Fibroblast of skin of right biceps (primary cell): ENCODE measurements around the gene CRACDL.

Source experiments
- DNase-seq: peaks from one replicate; pipeline ENCODE4 v3.0.0-alpha.2; 2013

Gene CRACDL

GRCh38 chr2:98935777-98936352, at the start of gene CRACDL:
Gene CRACDL (minus strand): TSS chr2:98936225. CDS start chr2:98846800, 89,425 bp downstream.
- no peak for DNase-seq

DNA sequence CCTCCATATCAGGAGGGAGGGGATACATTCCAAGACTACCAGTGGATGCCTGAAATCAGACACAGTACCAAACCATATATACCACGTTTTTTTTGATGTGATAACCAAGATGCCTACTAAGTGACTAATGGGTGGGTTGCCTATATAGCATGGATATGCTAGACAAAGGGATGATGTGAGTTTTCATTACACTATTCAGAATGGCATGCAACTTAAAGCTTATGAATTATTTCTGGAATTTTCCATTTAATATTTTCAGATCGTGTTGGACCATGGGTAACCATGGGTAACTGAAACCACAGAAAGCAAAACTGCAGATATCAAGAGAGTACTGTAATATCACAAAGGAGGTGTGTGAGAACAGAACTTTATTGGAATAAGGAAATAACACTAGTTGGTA, 39.6 kb upstream of the CRACDL start:
- no peak for DNase-seq

- DNase-seq, result no peak
These were observed 36.6 kb upstream of the CRACDL start for GRCh38 chr2:98972582-98973167.

DNA sequence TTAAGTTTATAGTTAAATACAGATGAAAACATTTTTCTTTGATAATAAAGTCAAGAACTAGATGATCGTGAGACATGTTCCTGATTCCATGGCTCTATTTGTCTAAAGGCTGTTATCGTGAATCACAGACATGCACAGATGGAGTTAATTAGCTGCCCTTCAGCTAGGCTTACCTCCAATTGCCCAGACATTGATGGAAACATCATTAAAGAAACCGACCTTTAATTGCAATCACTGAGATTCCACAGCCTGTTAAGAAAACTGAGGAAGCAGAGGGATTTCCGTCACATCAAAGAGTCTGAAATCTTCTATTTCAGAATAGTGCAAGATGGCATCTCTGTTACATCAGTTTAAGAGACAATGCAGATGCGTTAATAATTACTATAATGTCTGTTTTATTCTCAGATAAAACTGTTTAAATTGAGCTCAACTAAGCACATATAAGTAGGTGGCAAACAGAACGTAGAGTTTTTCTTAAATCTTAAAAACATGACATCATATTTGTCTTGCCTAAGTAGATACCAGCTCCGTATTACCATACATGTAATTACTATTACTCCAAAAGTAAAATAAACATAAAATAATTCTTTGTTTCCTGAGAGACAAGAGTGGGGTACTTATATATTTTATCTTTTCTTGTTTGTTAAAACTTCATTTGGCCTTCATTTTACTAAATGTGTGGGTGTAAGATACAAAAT, 23.9 kb upstream of the CRACDL start:
- DNase-seq, result peak; percentile 46

DNA sequence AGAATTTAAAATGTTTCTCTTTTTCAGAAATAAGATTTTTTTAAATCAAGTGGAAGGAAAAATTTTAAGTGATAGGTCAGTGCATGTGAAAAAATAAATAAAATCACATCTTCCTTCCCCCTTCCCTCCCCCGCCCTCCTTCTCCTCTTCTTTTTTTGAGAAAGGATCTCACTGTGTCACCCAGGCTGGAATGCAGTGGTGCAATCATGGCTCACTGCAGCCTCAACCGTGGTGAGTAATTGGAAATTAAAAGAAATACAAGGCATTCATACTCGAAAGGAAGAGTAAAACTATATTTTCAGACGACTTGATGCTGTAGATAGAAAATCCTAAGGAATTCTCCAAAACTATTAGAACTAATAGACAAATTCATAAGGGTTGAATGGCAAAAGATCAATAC, 16.9 kb upstream of the CRACDL start:
- DNase-seq, result peak; percentile 51

DNA sequence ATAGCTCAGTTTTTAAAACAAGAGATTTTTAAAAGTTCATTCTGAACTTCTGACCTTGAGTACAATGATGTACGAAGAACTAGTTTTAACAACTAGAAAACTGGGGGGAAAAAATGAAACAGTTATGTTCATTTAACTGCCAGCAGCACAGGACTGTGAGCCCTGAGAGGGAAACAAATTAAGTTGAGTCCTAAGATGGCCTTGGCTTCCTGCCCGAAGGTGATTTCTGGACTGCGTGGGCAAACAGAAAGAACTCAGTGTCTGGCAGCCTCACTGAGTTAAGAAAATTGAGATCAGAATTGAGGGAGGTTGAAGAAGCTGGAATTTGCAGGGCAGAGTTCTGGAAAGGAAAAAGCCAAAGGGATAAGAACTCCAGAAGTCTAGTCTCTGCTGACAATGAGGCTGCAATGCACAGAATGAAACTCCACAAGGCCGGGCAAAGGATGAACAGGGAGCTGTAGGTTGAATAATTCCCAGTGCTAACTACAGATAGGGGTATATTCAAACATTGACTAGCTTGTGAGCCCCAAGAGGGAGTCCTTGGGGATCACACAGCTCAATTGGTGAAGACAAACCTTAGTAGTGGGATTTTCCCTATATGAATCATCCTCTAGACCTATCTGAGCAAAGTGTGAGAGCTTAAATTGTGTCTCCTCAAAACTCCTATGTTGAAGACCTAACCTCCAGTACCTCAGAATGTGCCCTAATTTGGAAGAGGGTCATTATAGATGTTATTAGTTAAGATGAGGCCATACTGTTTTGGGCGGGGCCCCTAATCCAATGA, 13.1 kb upstream of the CRACDL start:
- no peak for DNase-seq

DNA sequence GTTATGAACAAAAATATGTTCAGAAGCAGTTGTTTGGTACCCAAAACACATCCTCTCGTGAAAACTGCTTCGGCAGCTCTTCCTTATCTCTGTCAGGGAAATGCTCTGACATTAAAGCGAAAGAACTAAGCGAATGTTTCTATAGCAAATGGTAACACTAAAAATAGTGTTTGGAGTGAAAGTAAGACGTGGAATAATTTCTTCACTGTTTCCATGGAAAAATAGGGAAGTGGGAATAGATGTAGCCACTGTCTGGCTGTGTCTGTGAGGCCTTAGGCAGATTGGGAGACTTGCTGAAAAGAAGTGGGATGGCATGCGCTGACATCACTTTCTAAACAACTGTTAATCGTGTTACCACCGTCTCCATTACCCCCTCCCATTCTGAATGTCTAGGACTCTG, 11.5 kb upstream of the CRACDL start:
- DNase-seq, result no peak

DNA sequence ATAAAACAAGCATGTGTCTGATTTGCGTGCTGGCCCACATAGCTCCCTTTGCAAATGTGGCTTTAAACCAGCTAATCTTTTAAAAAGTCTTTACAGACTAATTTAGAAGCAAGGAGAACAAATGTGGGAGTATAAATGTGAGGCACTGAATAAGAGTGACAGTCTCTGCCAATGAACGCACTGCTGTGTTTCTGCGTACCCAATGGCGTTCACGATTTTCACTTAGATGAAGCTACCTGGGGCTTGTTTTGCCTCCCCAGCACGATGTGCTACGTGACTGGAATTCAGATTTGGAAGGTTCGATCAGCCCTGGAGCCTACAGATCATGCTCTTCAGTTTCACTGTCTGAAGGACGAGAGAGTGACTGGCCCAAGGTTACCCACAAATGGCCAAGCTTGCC, 10.8 kb upstream of the CRACDL start:
- no peak for DNase-seq

- DNase-seq, result peak; percentile 55
These were observed 8.8 kb upstream of the CRACDL start for GRCh38 chr2:98944775-98945174.

GRCh38 chr2:98940102-98940501, 4.1 kb upstream of the CRACDL start:
- DNase-seq, result no peak

DNA sequence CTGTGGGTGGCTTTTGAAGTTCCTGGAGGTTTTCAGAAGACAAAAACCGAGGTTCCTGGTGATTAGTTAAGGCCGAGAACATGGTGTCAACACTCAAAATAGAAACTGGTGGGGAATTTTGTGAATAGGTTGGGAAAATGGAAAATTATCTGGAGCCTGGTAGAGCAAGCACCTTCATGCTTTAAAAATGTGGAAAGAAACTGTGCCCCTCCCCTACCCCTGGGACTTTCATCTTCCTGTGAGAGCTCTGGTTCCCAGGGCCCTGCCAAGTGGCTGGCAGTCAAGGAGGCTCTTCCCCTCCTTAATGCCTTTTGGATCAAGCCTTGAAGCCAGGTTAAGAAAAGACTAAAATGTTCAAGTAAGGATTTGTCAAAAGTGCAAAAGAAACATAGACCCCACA, 1.9 kb upstream of the CRACDL start:
- no peak for DNase-seq

DNA sequence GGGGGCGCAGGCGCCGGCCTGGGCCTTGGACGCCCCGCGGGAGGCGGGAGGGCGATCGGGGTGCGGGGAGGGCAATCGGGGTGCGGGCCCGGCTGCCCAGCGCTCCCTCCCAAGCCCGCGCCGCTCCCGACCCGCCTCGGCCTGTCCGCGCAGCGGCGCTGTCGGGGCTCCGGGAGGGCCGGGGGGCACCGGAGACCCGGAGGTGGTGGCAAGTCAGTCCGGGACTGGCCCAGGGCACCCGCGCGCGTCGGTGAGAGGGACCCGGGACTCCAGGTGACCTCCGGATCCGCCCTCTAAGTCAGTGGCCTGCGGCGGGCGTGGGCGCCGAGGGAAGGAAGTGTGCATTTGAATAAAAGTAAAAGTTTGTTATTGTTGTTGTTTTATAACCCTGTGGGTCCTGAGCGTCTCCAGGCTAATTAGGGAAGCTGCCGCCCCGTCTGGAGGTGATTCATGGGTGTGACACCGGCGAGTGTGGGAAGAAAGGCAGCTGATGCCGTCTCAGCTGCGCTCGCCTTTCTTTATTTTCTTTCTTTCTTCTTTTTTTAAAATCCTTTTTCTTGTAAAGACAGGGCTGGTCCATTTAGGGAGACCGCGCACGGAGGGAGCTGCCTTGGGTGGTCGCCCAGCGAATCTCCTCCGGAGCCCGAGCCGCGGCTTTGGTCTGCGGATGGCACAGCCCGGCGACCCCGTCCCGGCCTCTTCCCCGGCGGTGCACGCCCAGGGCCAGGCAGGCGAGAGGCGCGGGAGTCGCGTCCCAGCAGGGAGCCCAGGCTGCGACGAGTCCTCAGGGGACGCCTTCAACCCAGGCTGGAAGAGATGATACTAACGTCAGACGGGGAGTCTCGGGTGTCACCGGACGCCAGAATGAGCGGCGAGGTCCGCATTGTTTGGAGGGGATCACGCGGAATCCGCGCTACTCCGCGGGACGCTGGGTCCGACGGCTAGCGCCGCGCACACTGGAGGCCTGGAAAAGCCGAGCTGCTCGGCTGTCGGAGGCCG, 627 bp upstream of the CRACDL start:
- DNase-seq, result no peak

DNA sequence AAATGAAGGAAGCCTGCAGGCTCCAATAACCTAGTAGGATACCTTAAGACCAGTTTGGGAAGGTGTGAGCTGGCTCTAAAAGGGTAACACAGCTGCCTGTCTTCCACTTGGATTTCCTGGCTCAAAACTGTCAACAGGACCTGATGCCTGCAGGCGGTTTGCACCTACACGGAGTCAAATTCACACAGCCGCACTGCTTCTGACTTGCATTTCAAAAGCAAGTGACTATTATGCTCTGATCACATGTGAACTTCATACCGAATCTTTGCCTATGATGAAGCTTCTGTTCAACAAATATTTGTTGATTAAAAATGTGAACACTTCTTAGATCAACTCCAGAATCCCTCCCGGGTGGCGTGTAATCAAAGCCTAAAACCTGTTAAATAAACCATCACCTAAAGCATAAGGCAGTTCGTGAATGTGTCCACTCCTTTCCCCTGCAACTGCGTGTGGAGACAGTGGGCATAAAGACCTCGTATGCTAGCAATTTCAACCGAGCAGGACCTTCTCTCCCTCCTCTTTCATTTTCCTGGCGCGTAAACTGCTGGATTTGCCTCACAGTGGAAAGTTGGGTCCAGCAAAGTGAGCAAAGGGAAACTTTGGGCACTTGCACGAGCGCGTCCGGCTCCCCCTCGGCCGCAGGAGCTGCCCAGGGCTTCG, 784 bp downstream of the CRACDL start:
- no peak for DNase-seq

- DNase-seq, result no peak
These were observed 3.2 kb downstream of the CRACDL start for GRCh38 chr2:98932778-98933343.

DNA sequence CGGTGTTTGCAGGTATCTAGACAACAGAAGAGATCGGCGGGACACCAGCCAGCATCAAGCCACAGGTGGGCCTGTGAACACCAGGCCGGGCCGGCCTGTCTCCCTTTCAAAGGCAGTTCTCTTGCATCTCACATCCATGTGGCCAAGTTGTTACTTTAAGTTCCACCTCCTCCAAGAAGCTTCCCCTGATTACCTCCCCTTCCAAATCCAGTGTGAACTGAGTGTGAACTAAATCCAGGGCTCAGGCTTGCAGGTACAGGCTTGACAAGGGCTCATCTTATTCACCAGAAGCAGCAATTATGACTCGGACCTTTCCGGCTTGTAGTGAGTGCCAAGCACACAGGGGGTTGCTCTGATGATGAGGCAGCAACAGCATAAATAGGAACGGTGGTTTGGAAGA, 3.9 kb downstream of the CRACDL start:
- no peak for DNase-seq

- DNase-seq, result no peak
These were observed 4.4 kb downstream of the CRACDL start for GRCh38 chr2:98931596-98931995.

DNA sequence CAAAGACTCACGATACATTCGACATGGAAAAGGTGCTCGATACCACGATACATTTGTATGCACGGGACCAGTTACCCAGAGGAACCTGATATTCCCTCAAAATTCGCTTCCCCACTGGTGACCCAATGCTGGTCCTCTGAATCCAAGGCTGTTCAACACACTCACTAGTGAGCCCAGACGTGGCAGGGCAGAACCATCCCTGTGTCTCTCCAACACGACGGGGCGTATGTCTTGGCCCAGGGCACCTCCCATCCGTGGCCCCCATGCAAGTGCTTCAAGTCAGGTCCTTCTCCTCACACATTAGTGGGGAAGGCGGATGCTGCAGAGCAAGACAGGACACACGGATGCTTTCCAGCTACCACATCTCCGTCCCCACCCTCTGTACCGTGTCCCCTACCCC, 6.1 kb downstream of the CRACDL start:
- DNase-seq, result no peak

- DNase-seq, result no peak
These were observed 7.8 kb downstream of the CRACDL start for GRCh38 chr2:98928242-98928641.

GRCh38 chr2:98927027-98927426, 9.0 kb downstream of the CRACDL start:
- DNase-seq, result no peak

DNA sequence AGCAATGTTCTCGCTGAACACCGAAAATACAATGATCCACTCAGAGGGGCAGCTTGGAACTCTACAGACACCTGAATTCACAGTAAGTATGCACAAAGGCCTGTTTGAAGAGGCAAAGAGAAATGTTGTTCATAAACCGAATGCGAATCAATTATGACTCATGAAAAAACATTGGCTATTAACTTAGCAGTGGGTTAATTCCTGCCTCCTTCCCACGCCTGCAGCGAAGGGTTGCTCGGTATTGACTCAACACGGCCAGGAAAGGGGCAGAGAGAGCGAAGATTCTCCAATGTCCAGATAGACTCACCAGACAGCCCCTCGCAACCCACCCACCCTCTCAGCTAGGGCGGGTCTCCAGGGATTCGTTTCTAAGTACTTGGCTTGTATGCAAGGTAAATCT, 9.4 kb downstream of the CRACDL start:
- no peak for DNase-seq

DNA sequence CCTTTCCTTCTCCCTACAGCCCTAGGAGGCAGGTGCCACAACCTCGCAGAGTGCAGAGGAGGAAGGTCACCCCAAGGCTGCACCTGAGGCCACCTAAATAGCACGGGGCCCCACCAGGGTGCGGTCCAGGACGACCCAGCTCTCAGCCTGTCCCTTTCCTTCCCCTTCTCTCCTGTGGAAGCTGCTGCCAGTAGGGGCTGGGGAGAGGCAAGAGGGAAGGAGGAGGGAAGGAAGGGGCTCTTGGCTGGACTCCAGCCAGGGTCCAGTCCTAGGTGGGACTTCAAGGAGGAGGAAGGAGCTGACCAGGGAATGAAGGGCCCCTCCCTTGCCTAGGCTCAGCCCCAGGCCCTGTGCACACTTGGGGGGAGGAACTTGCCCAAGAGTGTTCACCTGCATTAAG, 11.1 kb downstream of the CRACDL start:
- no peak for DNase-seq
